IPS-15b (cell line): Measurements from ENCODE around the gene PSMA2.
A peak's percentile ranks its signal among the peaks of the same experiment; 100 is the strongest.

Experiments
- H3K27me3 ChIP-seq: one replicate; pipeline ENCODE4 v1.6.1; 2013; ENCODE audit warnings: low read length; ENCODE audit not compliant: control insufficient read depth, insufficient read depth
- H3K36me3 ChIP-seq: one replicate; pipeline ENCODE4 v1.6.1; 2013; ENCODE audit warnings: low read length; ENCODE audit not compliant: control insufficient read depth, insufficient read depth
- H3K4me1 ChIP-seq: one replicate; pipeline ENCODE4 v1.6.1; 2013; ENCODE audit warnings: mild to moderate bottlenecking, low read length; ENCODE audit not compliant: control insufficient read depth, insufficient read depth
- H3K4me3 ChIP-seq: one replicate; pipeline ENCODE4 v1.5.1; 2013; ENCODE audit warnings: low read depth, low read length
- H3K9ac ChIP-seq: one replicate; pipeline ENCODE4 v1.6.1; 2013; ENCODE audit warnings: low read depth, mild to moderate bottlenecking, low read length
- H3K9me3 ChIP-seq: one replicate; pipeline ENCODE4 v1.6.1; 2013; ENCODE audit warnings: mild to moderate bottlenecking, low read length; ENCODE audit not compliant: control insufficient read depth, insufficient read depth

The PSMA2 gene

DNA sequence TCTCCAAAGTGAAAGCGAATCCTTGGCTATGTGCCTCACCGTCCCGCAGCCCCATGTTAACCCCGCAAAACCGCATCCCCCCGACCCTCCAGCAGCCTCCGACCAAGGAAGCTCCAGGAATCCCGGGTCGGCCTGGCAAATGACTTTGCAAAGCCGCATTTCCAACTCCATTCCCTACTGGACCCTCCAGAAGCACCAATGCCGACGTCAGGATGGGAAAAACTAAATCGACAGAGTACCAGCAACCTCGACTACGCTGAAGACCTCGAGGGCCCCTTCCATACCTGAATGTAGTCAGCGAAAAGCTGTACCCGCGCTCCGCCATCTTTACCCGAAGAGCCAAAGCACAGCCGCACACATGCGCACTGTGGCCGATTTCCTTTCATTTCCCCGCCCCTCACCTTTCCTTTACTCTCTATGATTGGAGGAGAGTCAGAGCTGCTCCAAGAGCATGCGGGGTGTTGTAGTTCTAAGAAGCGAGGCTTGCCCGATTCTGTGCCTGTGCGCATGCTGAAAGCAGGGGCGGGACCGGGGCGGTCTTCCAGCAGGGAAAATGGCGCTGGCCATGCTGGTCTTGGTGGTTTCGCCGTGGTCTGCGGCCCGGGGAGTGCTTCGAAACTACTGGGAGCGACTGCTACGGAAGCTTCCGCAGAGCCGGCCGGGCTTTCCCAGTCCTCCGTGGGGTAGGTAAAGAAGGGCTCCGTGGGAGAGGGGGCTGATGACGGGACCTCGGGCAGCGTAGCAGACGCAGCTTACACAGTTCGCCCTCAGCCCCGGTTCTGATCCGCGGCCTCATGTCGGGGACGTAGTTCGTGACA, at the start of gene PSMA2, which contains the start of gene MRPL32:
PSMA2 (minus strand) TSS at position 341 of the 818 bp plus-strand sequence; CDS start at position 325, 16 bp downstream.
MRPL32 (plus strand) TSS at position 543 of the 818 bp plus-strand sequence; CDS start at position 554, 11 bp downstream.
- Histone ChIP-seq H3K9me3 (no peaks in the 10 kb centered on the region), H3K27me3 (no peaks in the 10 kb centered on the region), H3K4me3 (peak within 1 kb of the TSS; percentile 99), H3K36me3 (peaks cover 24% of the 10 kb centered on the region), H3K4me1 (peaks cover 12% of the 10 kb centered on the region), H3K9ac (peak within 1 kb of the TSS; percentile 97)

GRCh38 chr7:42981601-42982000, 49.6 kb upstream of the PSMA2 start:
- H3K4me3 ChIP-seq = no peak overlapping the region
- no peak overlapping the region for H3K9ac ChIP-seq
- no peaks in the 10 kb centered on the region for H3K4me1 ChIP-seq
- no peaks in the 10 kb centered on the region for H3K27me3 ChIP-seq
- no peaks in the 10 kb centered on the region for H3K9me3 ChIP-seq
- no peaks in the 10 kb centered on the region for H3K36me3 ChIP-seq

- H3K9me3 ChIP-seq = no peaks in the 10 kb centered on the region
- no peak overlapping the region for H3K4me3 ChIP-seq
- no peak overlapping the region for H3K9ac ChIP-seq
- H3K4me1 ChIP-seq = no peaks in the 10 kb centered on the region
- no peaks in the 10 kb centered on the region for H3K36me3 ChIP-seq
- H3K27me3 ChIP-seq = no peaks in the 10 kb centered on the region
These were observed 48.5 kb upstream of the PSMA2 start for GRCh38 chr7:42980514-42980913.

GRCh38 chr7:42980084-42980483, 48.1 kb upstream of the PSMA2 start:
- no peaks in the 10 kb centered on the region for H3K4me1 ChIP-seq
- H3K9ac ChIP-seq = no peak overlapping the region
- no peaks in the 10 kb centered on the region for H3K27me3 ChIP-seq
- no peaks in the 10 kb centered on the region for H3K36me3 ChIP-seq
- no peak overlapping the region for H3K4me3 ChIP-seq
- no peaks in the 10 kb centered on the region for H3K9me3 ChIP-seq

GRCh38 chr7:42978496-42978895, 46.5 kb upstream of the PSMA2 start:
- Histone ChIP-seq H3K9me3 (no peaks in the 10 kb centered on the region), H3K36me3 (no peaks in the 10 kb centered on the region), H3K9ac (no peak overlapping the region), H3K4me1 (no peaks in the 10 kb centered on the region), H3K27me3 (no peaks in the 10 kb centered on the region), H3K4me3 (no peak overlapping the region)

DNA sequence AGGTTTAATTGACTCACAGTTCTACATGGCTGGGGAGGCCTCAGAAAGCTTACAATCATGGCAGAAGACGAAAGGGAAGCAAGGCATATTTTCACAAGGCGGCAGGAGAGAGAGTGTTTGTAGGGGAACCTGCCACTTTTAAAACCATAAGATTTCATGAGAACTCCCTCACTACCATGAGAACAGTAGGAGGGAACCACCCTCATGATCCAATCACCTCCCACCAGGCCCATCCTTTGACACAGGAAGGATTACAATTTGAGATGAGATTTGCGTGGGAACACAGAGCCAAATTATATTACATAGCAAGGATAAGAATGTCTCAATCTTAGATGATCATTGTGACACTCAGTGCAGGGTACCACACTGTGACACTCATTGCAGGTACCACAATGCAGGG, 44.4 kb upstream of the PSMA2 start:
- no peaks in the 10 kb centered on the region for H3K4me1 ChIP-seq
- no peaks in the 10 kb centered on the region for H3K9me3 ChIP-seq
- H3K36me3 ChIP-seq = no peaks in the 10 kb centered on the region
- H3K4me3 ChIP-seq = no peak overlapping the region
- H3K9ac ChIP-seq = no peak overlapping the region
- no peaks in the 10 kb centered on the region for H3K27me3 ChIP-seq

- Histone ChIP-seq H3K4me3 (no peak overlapping the region), H3K9me3 (no peaks in the 10 kb centered on the region), H3K27me3 (no peaks in the 10 kb centered on the region), H3K36me3 (no peaks in the 10 kb centered on the region), H3K9ac (no peak overlapping the region), H3K4me1 (no peaks in the 10 kb centered on the region)
These were observed 40.9 kb upstream of the PSMA2 start for GRCh38 chr7:42972699-42973500.

DNA sequence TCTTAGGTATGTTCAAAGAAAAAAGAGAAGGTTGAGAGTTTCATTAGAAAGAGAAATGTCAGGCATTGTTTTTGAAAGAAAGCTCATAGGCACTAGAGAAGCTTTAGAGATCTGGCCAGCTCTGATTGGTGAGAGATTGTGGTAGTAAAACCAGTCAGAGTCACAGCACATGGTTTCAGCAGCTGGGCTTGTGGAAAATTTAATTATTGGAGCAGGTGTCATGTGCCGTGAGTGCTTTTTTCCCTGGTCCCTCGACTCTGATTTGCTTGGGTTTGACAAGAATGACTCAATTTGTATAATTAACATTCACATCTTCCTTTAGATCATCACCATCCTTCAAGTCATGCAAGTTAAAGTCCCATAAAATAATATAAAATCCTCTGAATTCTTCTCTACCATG, 35.4 kb upstream of the PSMA2 start:
- H3K27me3 ChIP-seq = no peaks in the 10 kb centered on the region
- H3K4me3 ChIP-seq = no peak overlapping the region
- H3K9me3 ChIP-seq = no peaks in the 10 kb centered on the region
- H3K9ac ChIP-seq = no peak overlapping the region
- no peaks in the 10 kb centered on the region for H3K36me3 ChIP-seq
- H3K4me1 ChIP-seq = peaks cover 13% of the 10 kb centered on the region

DNA sequence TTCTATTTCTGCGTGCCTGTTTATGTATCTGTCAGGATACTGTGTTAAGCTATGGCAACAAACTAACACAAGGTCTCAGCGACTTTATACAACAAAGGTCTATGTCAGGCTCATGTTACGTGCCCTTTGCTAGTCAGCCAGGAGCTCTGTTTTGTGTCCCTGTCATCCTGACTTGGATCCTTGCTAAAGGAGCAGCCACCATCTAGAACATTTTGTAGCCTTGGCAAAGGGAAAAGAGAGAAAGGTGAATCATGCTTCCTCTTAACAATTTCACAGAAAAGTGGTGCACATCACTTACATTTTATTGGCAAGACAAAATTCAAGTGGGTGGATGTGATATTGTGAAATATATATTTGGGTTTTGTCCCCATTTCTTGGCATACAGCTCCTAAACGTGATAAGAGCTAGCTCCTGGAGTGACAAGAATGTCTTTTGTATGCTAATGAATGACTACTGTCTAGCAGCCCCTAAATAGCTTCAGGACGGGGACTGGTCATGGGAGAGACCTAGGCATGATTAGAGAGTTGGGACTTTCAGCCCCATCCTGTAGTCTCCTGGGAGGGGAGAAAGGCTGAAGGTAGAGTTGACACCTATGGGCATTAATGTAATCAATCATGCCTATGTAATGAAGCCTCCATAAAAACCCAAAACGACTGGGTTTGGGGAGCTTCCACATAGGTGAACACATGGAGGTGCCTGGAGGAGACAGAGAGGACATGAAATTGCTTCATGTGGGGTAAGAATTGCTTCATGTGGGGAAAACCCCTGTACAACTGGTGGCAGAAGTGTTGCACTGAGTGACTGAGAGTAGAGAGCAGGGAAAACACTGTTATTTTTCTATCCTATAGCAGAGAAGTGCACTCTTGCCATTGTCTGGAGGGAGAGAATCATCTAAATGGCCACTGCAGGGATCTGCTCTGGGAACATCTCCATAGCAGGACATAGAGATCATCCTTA, 33.2 kb upstream of the PSMA2 start:
- H3K9ac ChIP-seq = no peak overlapping the region
- H3K27me3 ChIP-seq = no peaks in the 10 kb centered on the region

GRCh38 chr7:42964293-42964692, 32.3 kb upstream of the PSMA2 start:
- Histone ChIP-seq H3K9ac (no peak overlapping the region), H3K36me3 (peaks cover 2% of the 10 kb centered on the region), H3K27me3 (no peaks in the 10 kb centered on the region), H3K4me3 (no peak overlapping the region), H3K9me3 (no peaks in the 10 kb centered on the region), H3K4me1 (peaks cover 14% of the 10 kb centered on the region)

More for the DNA sequence above, 33.2 kb upstream of the PSMA2 start:
- peaks cover 2% of the 10 kb centered on the region for H3K36me3 ChIP-seq
- H3K4me3 ChIP-seq = no peak overlapping the region
- H3K4me1 ChIP-seq = peaks cover 14% of the 10 kb centered on the region
- H3K9me3 ChIP-seq = no peaks in the 10 kb centered on the region

- H3K36me3 ChIP-seq = peaks cover 2% of the 10 kb centered on the region
These were observed 29.2 kb upstream of the PSMA2 start for GRCh38 chr7:42961170-42961569.

More at GRCh38 chr7:42961170-42961569, 29.2 kb upstream of the PSMA2 start:
- Histone ChIP-seq H3K4me3 (no peak overlapping the region), H3K4me1 (peaks cover 14% of the 10 kb centered on the region), H3K9me3 (no peaks in the 10 kb centered on the region), H3K27me3 (no peaks in the 10 kb centered on the region), H3K9ac (no peak overlapping the region)
